ENCODE results near the gene ATG101. TPM values are rescaled to one million over a fixed set of nuclear protein-coding genes. Genes with fewer than 3 reads are reported as not detected.
A peak's percentile ranks its signal among the peaks of the same experiment; 100 is the strongest.

The ATG101 gene
- total and polyA plus RNA-seq, 4 donors, result 12.9 to 31.8 (median 29.4) TPM

- no peak overlapping the region for H3K9ac ChIP-seq (ENCODE audit: low read depth in 1 of 2, low read length in 2 of 2)
- DNase-seq (ENCODE audit: low spot score), result peak; percentile 69
- WGBS, result 43% methylated on average over 9 of the region's 9 CpGs
- no peaks in the 10 kb centered on the region for H3K9me3 ChIP-seq (ENCODE audit: control insufficient read depth in 4 of 4, low read length in 3 of 4)
- TF ChIP-seq YY1 (IDR thresholded peaks at IDR 0.05), result no peak
- peak; percentile 69 to 80 for TF ChIP-seq RAD21 (IDR thresholded peaks at IDR 0.05)
- peak; percentile 57 for TF ChIP-seq CTCF (IDR thresholded peaks at IDR 0.05; ENCODE audit: low read depth, low read length, missing input control)
- no peaks in the 10 kb centered on the region for H3K27me3 ChIP-seq (ENCODE audit: control insufficient read depth in 4 of 4, insufficient read depth in 4 of 4, low read length in 3 of 4)
- peaks cover 0 to 15% (median 12%) of the 10 kb centered on the region in 4 donors for H3K4me1 ChIP-seq (ENCODE audit: control insufficient read depth in 4 of 4, insufficient read depth in 4 of 4, low read length in 3 of 4)
- no peak overlapping the region for H3K4me3 ChIP-seq (ENCODE audit: low read depth in 1 of 3, low read length in 3 of 3)
- no peak overlapping the region for H3K27ac ChIP-seq (ENCODE audit: low read depth in 1 of 2, low read length in 2 of 2)
- H3K36me3 ChIP-seq (ENCODE audit: control insufficient read depth in 4 of 4, insufficient read depth in 3 of 4, low read depth in 1 of 4, low read length in 3 of 4), result no peaks in the 10 kb centered on the region
These were observed 49.0 kb upstream of the ATG101 start for GRCh38 chr12:52020539-52021336.

GRCh38 chr12:52022841-52023181, 47.0 kb upstream of the ATG101 start:
- H3K4me1 ChIP-seq (ENCODE audit: control insufficient read depth in 4 of 4, insufficient read depth in 4 of 4, low read length in 3 of 4), result peaks cover 0 to 22% (median 14%) of the 10 kb centered on the region in 4 donors
- TF ChIP-seq NR2F2 (IDR thresholded peaks at IDR 0.05) (no peak), RXRA (IDR thresholded peaks at IDR 0.05) (no peak)
- no peaks in the 10 kb centered on the region for H3K9me3 ChIP-seq (ENCODE audit: control insufficient read depth in 4 of 4, low read length in 3 of 4)
- peak overlapping the region; percentile 23 to 58 (median 53) for H3K4me3 ChIP-seq (ENCODE audit: low read depth in 1 of 3, low read length in 3 of 3)
- no peaks in the 10 kb centered on the region for H3K27me3 ChIP-seq (ENCODE audit: control insufficient read depth in 4 of 4, insufficient read depth in 4 of 4, low read length in 3 of 4)
- no peaks in the 10 kb centered on the region for H3K36me3 ChIP-seq (ENCODE audit: control insufficient read depth in 4 of 4, insufficient read depth in 3 of 4, low read depth in 1 of 4, low read length in 3 of 4)
- no peak for DNase-seq (ENCODE audit: low spot score)
- WGBS, result 27% methylated on average over 14 of the region's 14 CpGs
- peak overlapping the region; percentile 35 to 52 for H3K27ac ChIP-seq (ENCODE audit: low read depth in 1 of 2, low read length in 2 of 2)
- no peak overlapping the region for H3K9ac ChIP-seq (ENCODE audit: low read depth in 1 of 2, low read length in 2 of 2)

GRCh38 chr12:52023182-52023975, 46.4 kb upstream of the ATG101 start:
- Histone ChIP-seq H3K27ac (ENCODE audit: low read depth in 1 of 2, low read length in 2 of 2) (peak overlapping the region; percentile 35 to 52), H3K9ac (ENCODE audit: low read depth in 1 of 2, low read length in 2 of 2) (no peak overlapping the region), H3K4me3 (ENCODE audit: low read depth in 1 of 3, low read length in 3 of 3) (peak overlapping the region; percentile 41 to 58 (median 53)), H3K9me3 (ENCODE audit: control insufficient read depth in 4 of 4, low read length in 3 of 4) (no peaks in the 10 kb centered on the region), H3K36me3 (ENCODE audit: control insufficient read depth in 4 of 4, insufficient read depth in 3 of 4, low read depth in 1 of 4, low read length in 3 of 4) (no peaks in the 10 kb centered on the region), H3K27me3 (ENCODE audit: control insufficient read depth in 4 of 4, insufficient read depth in 4 of 4, low read length in 3 of 4) (no peaks in the 10 kb centered on the region), H3K4me1 (ENCODE audit: control insufficient read depth in 4 of 4, insufficient read depth in 4 of 4, low read length in 3 of 4) (peaks cover 0 to 22% (median 14%) of the 10 kb centered on the region in 4 donors)
- WGBS, result 1% methylated on average over 70 of the region's 70 CpGs
- no peak for TF ChIP-seq RXRA (IDR thresholded peaks at IDR 0.05)
- no peak for TF ChIP-seq JUND (IDR thresholded peaks at IDR 0.05)
- TF ChIP-seq CTCF (IDR thresholded peaks at IDR 0.05; ENCODE audit: low read depth, low read length, missing input control), result peak; percentile 86
- peak; percentile 82 to 89 for TF ChIP-seq RAD21 (IDR thresholded peaks at IDR 0.05)
- no peak for TF ChIP-seq REST (IDR thresholded peaks at IDR 0.05)
- TF ChIP-seq GABPA (IDR thresholded peaks at IDR 0.05 in 1 of 2, conservative IDR thresholded peaks at IDR 0.05 in 1 of 2), result no peak
- no peak for TF ChIP-seq NR2F2 (IDR thresholded peaks at IDR 0.05)
- TF ChIP-seq FOXA2 (IDR thresholded peaks at IDR 0.05), result no peak
- peak; percentile 90 for DNase-seq (ENCODE audit: low spot score)

Data from liver (tissue), 9 donors.